22Rv1 (cell line): ENCODE results near the gene ENTPD8.

ENCODE experiments used
- CTCF ChIP-seq: fragments of 450-650 bp; IDR thresholded peaks from 2 replicates; pipeline ENCODE4 v1.5.1; 2017; ENCODE audit warnings: mild to moderate bottlenecking
- ZFX ChIP-seq: fragments of 450-650 bp; IDR thresholded peaks from 2 replicates; pipeline ENCODE4 v1.6.1; 2017; ENCODE audit warnings: antibody characterized with exemption, borderline replicate concordance

GRCh38 chr9:137391411-137391754, 49.8 kb downstream of the ENTPD8 start:
- TF ChIP-seq ZFX (no peak), CTCF (no peak)
